Parathyroid adenoma (tissue), 2 donors: ENCODE measurements around the gene MFAP4.
A peak's percentile ranks its signal among the peaks of the same experiment; 100 is the strongest.

Experiments
- H2AFZ ChIP-seq: fragments of 300-600 bp; sonication (generic); one replicate; pipeline ENCODE4 v1.7.0; 2017; ENCODE audit warnings: antibody characterized with exemption, mild to moderate bottlenecking
- H3K27ac ChIP-seq: fragments of 300-600 bp; sonication (generic); one replicate; pipeline ENCODE4 v1.7.0; 2017
- H3K27me3 ChIP-seq: fragments of 300-600 bp; sonication (generic); one replicate; pipeline ENCODE4 v1.7.0; 2017; ENCODE audit warnings: low read length; ENCODE audit not compliant: control insufficient read depth, insufficient read depth
- H3K36me3 ChIP-seq: fragments of 300-600 bp; sonication (generic); one replicate; pipeline ENCODE4 v1.7.0; 2017; ENCODE audit warnings: low read length; ENCODE audit not compliant: control insufficient read depth, insufficient read depth
- H3K4me1 ChIP-seq: fragments of 300-600 bp; sonication (generic); one replicate; pipeline ENCODE4 v1.7.0; 2017; ENCODE audit warnings: control low read depth
- H3K4me2 ChIP-seq: fragments of 300-600 bp; sonication (generic); one replicate; pipeline ENCODE4 v1.7.0; 2017; ENCODE audit warnings: low read length
- H3K4me3 ChIP-seq: fragments of 300-600 bp; sonication (generic); one replicate; pipeline ENCODE4 v1.7.0; 2017; ENCODE audit warnings: low read depth, low read length
- H3K79me2 ChIP-seq: fragments of 300-600 bp; sonication (generic); one replicate; pipeline ENCODE4 v1.7.0; 2017; ENCODE audit warnings: control low read depth
- H3K9ac ChIP-seq: fragments of 300-600 bp; sonication (generic); one replicate; pipeline ENCODE4 v1.7.0; 2017; ENCODE audit warnings: mild to moderate bottlenecking
- H3K9me3 ChIP-seq: fragments of 300-600 bp; sonication (generic); one replicate; pipeline ENCODE4 v1.7.0; 2017; ENCODE audit warnings: low read length; ENCODE audit not compliant: control insufficient read depth
- CTCF ChIP-seq: fragments of 300-600 bp; sonication (generic); IDR thresholded peaks from one replicate; pipeline ENCODE4 v1.7.0; 2017; ENCODE audit warnings: antibody characterized with exemption, mild to moderate bottlenecking
- donor health status: primary hyperparathyroidism.

Gene MFAP4

GRCh38 chr17:19365833-19366636 is 21.0 kb downstream of the MFAP4 start:
- H3K9me3 ChIP-seq: no peaks in the 10 kb centered on the region
- no peak overlapping the region for H3K4me2 ChIP-seq
- H3K27me3 ChIP-seq: no peaks in the 10 kb centered on the region
- peaks cover 5% of the 10 kb centered on the region for H3K79me2 ChIP-seq
- no peak overlapping the region for H3K9ac ChIP-seq
- H3K4me3 ChIP-seq: no peak overlapping the region
- peaks cover 25% of the 10 kb centered on the region for H3K4me1 ChIP-seq
- H3K36me3 ChIP-seq: no peaks in the 10 kb centered on the region
- no peak overlapping the region for H2AFZ ChIP-seq
- no peak for TF ChIP-seq CTCF
- H3K27ac ChIP-seq: no peak overlapping the region

- no peak overlapping the region for H3K9ac ChIP-seq
- peak overlapping the region; percentile 80 for H2AFZ ChIP-seq
- no peaks in the 10 kb centered on the region for H3K9me3 ChIP-seq
- no peak for TF ChIP-seq CTCF
- peaks cover 25% of the 10 kb centered on the region for H3K4me1 ChIP-seq
- no peak overlapping the region for H3K4me2 ChIP-seq
- no peak overlapping the region for H3K27ac ChIP-seq
- no peak overlapping the region for H3K4me3 ChIP-seq
- no peaks in the 10 kb centered on the region for H3K36me3 ChIP-seq
- no peaks in the 10 kb centered on the region for H3K27me3 ChIP-seq
- H3K79me2 ChIP-seq: peaks cover 5% of the 10 kb centered on the region
These were observed 21.5 kb downstream of the MFAP4 start for GRCh38 chr17:19365499-19365817.

- no peak for TF ChIP-seq CTCF
- Histone ChIP-seq H3K4me1 (peaks cover 25% of the 10 kb centered on the region), H2AFZ (peak overlapping the region; percentile 80), H3K4me2 (no peak overlapping the region), H3K4me3 (no peak overlapping the region), H3K27me3 (no peaks in the 10 kb centered on the region), H3K27ac (peak overlapping the region; percentile 52), H3K79me2 (peaks cover 5% of the 10 kb centered on the region), H3K9ac (no peak overlapping the region), H3K36me3 (no peaks in the 10 kb centered on the region), H3K9me3 (no peaks in the 10 kb centered on the region)
These were observed 22.1 kb downstream of the MFAP4 start for GRCh38 chr17:19364699-19365498.

- Histone ChIP-seq H3K27ac (no peak overlapping the region), H3K4me3 (no peak overlapping the region)
These were observed 23.4 kb downstream of the MFAP4 start for GRCh38 chr17:19363460-19364035.

More at GRCh38 chr17:19363460-19364035, 23.4 kb downstream of the MFAP4 start:
- peaks cover 25% of the 10 kb centered on the region for H3K4me1 ChIP-seq
- H3K36me3 ChIP-seq: no peaks in the 10 kb centered on the region
- H3K9ac ChIP-seq: no peak overlapping the region
- peaks cover 5% of the 10 kb centered on the region for H3K79me2 ChIP-seq
- no peak for TF ChIP-seq CTCF
- H3K4me2 ChIP-seq: peak overlapping the region; percentile 88
- H3K9me3 ChIP-seq: no peaks in the 10 kb centered on the region
- peak overlapping the region; percentile 96 for H2AFZ ChIP-seq
- no peaks in the 10 kb centered on the region for H3K27me3 ChIP-seq
